Activated CD4-positive, alpha-beta T cell treated with anti-CD3 and anti-CD28 coated beads, Interleukin-2, amount 10 ng/mL, durations not matched to agents 24 days and 14 days (primary cell): ENCODE data around the gene UTP15. TPM values are rescaled to one million over a fixed set of nuclear protein-coding genes. Genes with fewer than 3 reads are reported as not detected.
A peak's percentile ranks its signal among the peaks of the same experiment; 100 is the strongest.

Experiments used
- DNase-seq: peaks from one replicate; pipeline ENCODE4 v3.0.0; 2022
- H3K27ac Mint-ChIP-seq: one replicate; pipeline ENCODE4 v1.8.0; 2022; ENCODE audit warnings: mild to moderate bottlenecking, mixed read lengths
- H3K27me3 Mint-ChIP-seq: one replicate; pipeline ENCODE4 v1.8.0; 2022; ENCODE audit warnings: mixed read lengths
- H3K36me3 Mint-ChIP-seq: one replicate; pipeline ENCODE4 v1.8.0; 2022; ENCODE audit warnings: low read depth, mild to moderate bottlenecking, mixed read lengths
- H3K4me1 Mint-ChIP-seq: one replicate; pipeline ENCODE4 v1.8.0; 2021; ENCODE audit warnings: mixed read lengths
- H3K4me3 Mint-ChIP-seq: one replicate; pipeline ENCODE4 v1.8.0; 2022; ENCODE audit warnings: mild to moderate bottlenecking, moderate library complexity, mixed read lengths
- H3K9me3 Mint-ChIP-seq: one replicate; pipeline ENCODE4 v1.8.0; 2021; ENCODE audit warnings: mixed read lengths
- intact Hi-C: fragments of 100-400 bp; cut with micrococcal nuclease; formaldehyde crosslinking; loops from one replicate; pipeline ENCODE4 v1.15.1; 2023
- total RNA-seq: library from RNA; stranded (reverse); gene quantifications from 2 replicates; pipeline ENCODE4 v1.2.3, GENCODE V29; 2022

UTP15 gene
- total RNA-seq, 1 donor from 2014 or later: 59.3 TPM

- Mint-ChIP-seq H3K4me1 (no peaks in the 10 kb centered on the region), H3K36me3 (no peaks in the 10 kb centered on the region), H3K27me3 (peaks cover 40% of the 10 kb centered on the region), H3K4me3 (no peak overlapping the region), H3K27ac (no peak overlapping the region), H3K9me3 (no peaks in the 10 kb centered on the region)
- intact Hi-C loops: no loop called here
- no peak for DNase-seq
Measured at GRCh38 chr5:73619606-73620333, 54.2 kb downstream of the UTP15 start.

GRCh38 chr5:73620334-73620687 is 54.8 kb downstream of the UTP15 start:
- no peak overlapping the region for H3K4me3 Mint-ChIP-seq
- H3K36me3 Mint-ChIP-seq: no peaks in the 10 kb centered on the region
- H3K27me3 Mint-ChIP-seq: peaks cover 44% of the 10 kb centered on the region
- H3K27ac Mint-ChIP-seq: no peak overlapping the region
- no peaks in the 10 kb centered on the region for H3K4me1 Mint-ChIP-seq
- intact Hi-C loops: no loop called here
- H3K9me3 Mint-ChIP-seq: no peaks in the 10 kb centered on the region
- no peak for DNase-seq

- Mint-ChIP-seq H3K36me3 (no peaks in the 10 kb centered on the region), H3K27me3 (peaks cover 63% of the 10 kb centered on the region), H3K4me1 (no peaks in the 10 kb centered on the region), H3K9me3 (no peaks in the 10 kb centered on the region), H3K4me3 (no peak overlapping the region), H3K27ac (no peak overlapping the region)
- intact Hi-C loops: no loop called here
- DNase-seq: no peak
Measured at GRCh38 chr5:73623060-73623459, 57.5 kb downstream of the UTP15 start.

- DNase-seq: no peak
- Mint-ChIP-seq H3K9me3 (no peaks in the 10 kb centered on the region), H3K4me1 (no peaks in the 10 kb centered on the region), H3K27me3 (peaks cover 70% of the 10 kb centered on the region), H3K36me3 (no peaks in the 10 kb centered on the region), H3K27ac (no peak overlapping the region), H3K4me3 (no peak overlapping the region)
- intact Hi-C loops: no loop called here
Measured at GRCh38 chr5:73623901-73624404, 58.4 kb downstream of the UTP15 start.

GRCh38 chr5:73624888-73625287 is 59.3 kb downstream of the UTP15 start:
- DNase-seq: no peak
- H3K27me3 Mint-ChIP-seq: peaks cover 69% of the 10 kb centered on the region
- H3K9me3 Mint-ChIP-seq: no peaks in the 10 kb centered on the region
- intact Hi-C loops: no loop called here
- H3K36me3 Mint-ChIP-seq: no peaks in the 10 kb centered on the region
- no peak overlapping the region for H3K4me3 Mint-ChIP-seq
- H3K4me1 Mint-ChIP-seq: no peaks in the 10 kb centered on the region
- no peak overlapping the region for H3K27ac Mint-ChIP-seq

GRCh38 chr5:73625372-73625943 is 59.9 kb downstream of the UTP15 start:
- intact Hi-C loops: no loop called here
- H3K4me1 Mint-ChIP-seq: no peaks in the 10 kb centered on the region
- H3K4me3 Mint-ChIP-seq: peak overlapping the region; percentile 51

GRCh38 chr5:73625944-73626811 is 60.6 kb downstream of the UTP15 start, which contains the start of gene ARHGEF28:
ARHGEF28 (plus strand) TSS chr5:73626196; CDS start chr5:73684852, 58,656 bp downstream.
- no peaks in the 10 kb centered on the region for H3K36me3 Mint-ChIP-seq
- H3K9me3 Mint-ChIP-seq: no peaks in the 10 kb centered on the region
- intact Hi-C loops: no loop called here
- H3K27me3 Mint-ChIP-seq: peaks cover 60% of the 10 kb centered on the region
- H3K27ac Mint-ChIP-seq: no peak within 1 kb of the TSS
- no peaks in the 10 kb centered on the region for H3K4me1 Mint-ChIP-seq
- H3K4me3 Mint-ChIP-seq: peak within 1 kb of the TSS; percentile 51
- peak; percentile 58 for DNase-seq

More at GRCh38 chr5:73625372-73625943, 59.9 kb downstream of the UTP15 start:
- H3K27ac Mint-ChIP-seq: no peak overlapping the region
- DNase-seq: no peak
- H3K27me3 Mint-ChIP-seq: peaks cover 63% of the 10 kb centered on the region
- no peaks in the 10 kb centered on the region for H3K9me3 Mint-ChIP-seq
- no peaks in the 10 kb centered on the region for H3K36me3 Mint-ChIP-seq

- Mint-ChIP-seq H3K9me3 (no peaks in the 10 kb centered on the region), H3K36me3 (no peaks in the 10 kb centered on the region), H3K4me3 (peak overlapping the region; percentile 30), H3K27me3 (peaks cover 59% of the 10 kb centered on the region), H3K4me1 (no peaks in the 10 kb centered on the region), H3K27ac (no peak overlapping the region)
- intact Hi-C loops: no loop called here
- DNase-seq: no peak
Measured at GRCh38 chr5:73626814-73627313, 61.3 kb downstream of the UTP15 start.

- Mint-ChIP-seq H3K9me3 (no peaks in the 10 kb centered on the region), H3K4me3 (no peak overlapping the region), H3K27me3 (peaks cover 42% of the 10 kb centered on the region), H3K36me3 (no peaks in the 10 kb centered on the region), H3K4me1 (no peaks in the 10 kb centered on the region), H3K27ac (no peak overlapping the region)
- intact Hi-C loops: no loop called here
- DNase-seq: no peak
Measured at GRCh38 chr5:73629456-73629855, 63.9 kb downstream of the UTP15 start.

GRCh38 chr5:73630765-73631164 is 65.2 kb downstream of the UTP15 start:
- no peaks in the 10 kb centered on the region for H3K4me1 Mint-ChIP-seq
- peaks cover 35% of the 10 kb centered on the region for H3K27me3 Mint-ChIP-seq
- no peaks in the 10 kb centered on the region for H3K9me3 Mint-ChIP-seq
- DNase-seq: no peak
- intact Hi-C loops: no loop called here
- H3K36me3 Mint-ChIP-seq: no peaks in the 10 kb centered on the region
- H3K4me3 Mint-ChIP-seq: no peak overlapping the region
- no peak overlapping the region for H3K27ac Mint-ChIP-seq

GRCh38 chr5:73631500-73631899 is 66.0 kb downstream of the UTP15 start:
- no peaks in the 10 kb centered on the region for H3K36me3 Mint-ChIP-seq
- peaks cover 37% of the 10 kb centered on the region for H3K27me3 Mint-ChIP-seq
- no peak overlapping the region for H3K27ac Mint-ChIP-seq
- intact Hi-C loops: no loop called here
- DNase-seq: no peak
- no peak overlapping the region for H3K4me3 Mint-ChIP-seq
- no peaks in the 10 kb centered on the region for H3K4me1 Mint-ChIP-seq
- H3K9me3 Mint-ChIP-seq: no peaks in the 10 kb centered on the region
